ENCODE measurements around the gene TBC1D17.
A peak's percentile ranks its signal among the peaks of the same experiment; 100 is the strongest.

Gene TBC1D17

GRCh38 chr19:49895566-49896297 is 18.2 kb downstream of the TBC1D17 start:
- no peak for DNase-seq

GRCh38 chr19:49896863-49897621 is 19.5 kb downstream of the TBC1D17 start, which contains the start of gene IL4I1:
Gene IL4I1, minus strand, starts transcription at chr19:49896887. Its CDS starts 727 bp downstream, at chr19:49896160.
- DNase-seq: no peak

- no peak for DNase-seq
Measured at GRCh38 chr19:49904136-49904535, 26.6 kb downstream of the TBC1D17 start.

GRCh38 chr19:49906879-49907564 is 29.5 kb downstream of the TBC1D17 start:
- no peak for DNase-seq

- no peak for DNase-seq
Measured at GRCh38 chr19:49907745-49908446, 30.4 kb downstream of the TBC1D17 start.

GRCh38 chr19:49908480-49909420 is 31.2 kb downstream of the TBC1D17 start:
- no peak for DNase-seq

- DNase-seq: no peak
Measured at GRCh38 chr19:49910179-49910578, 32.7 kb downstream of the TBC1D17 start.

GRCh38 chr19:49911381-49912145 is 34.1 kb downstream of the TBC1D17 start:
- DNase-seq: no peak

GRCh38 chr19:49912965-49913685 is 35.6 kb downstream of the TBC1D17 start:
- no peak for DNase-seq

GRCh38 chr19:49913720-49914119 is 36.2 kb downstream of the TBC1D17 start:
- no peak for DNase-seq

GRCh38 chr19:49915271-49915670 is 37.8 kb downstream of the TBC1D17 start:
- DNase-seq: no peak

- DNase-seq: peak in 1 of 2 experiments; percentile 15
Measured at GRCh38 chr19:49916839-49917733, 39.6 kb downstream of the TBC1D17 start.

GRCh38 chr19:49918089-49918488 is 40.6 kb downstream of the TBC1D17 start:
- DNase-seq: no peak

- DNase-seq: no peak
Measured at GRCh38 chr19:49920624-49921363, 43.3 kb downstream of the TBC1D17 start.

- no peak for DNase-seq
Measured at GRCh38 chr19:49921871-49922795, 44.6 kb downstream of the TBC1D17 start.

- DNase-seq: no peak
Measured at GRCh38 chr19:49923055-49924003, 45.8 kb downstream of the TBC1D17 start.

Measured in NCI-H524 (cell line).